HG02623 (cell line): ENCODE data around the gene SLC25A11.
"Not testable (repeated sequence)": the region's sequence is repeated elsewhere in the genome, so short reads cannot be mapped to it uniquely, and the experiment has no call there.

Experiments
- ATAC-seq: cut with Tn5 transposase; IDR thresholded peaks from one replicate; pipeline ENCODE4 v1.9.1; 2021; ENCODE audit warnings: moderate library complexity; ENCODE audit not compliant: unreplicated experiment

SLC25A11 gene

DNA sequence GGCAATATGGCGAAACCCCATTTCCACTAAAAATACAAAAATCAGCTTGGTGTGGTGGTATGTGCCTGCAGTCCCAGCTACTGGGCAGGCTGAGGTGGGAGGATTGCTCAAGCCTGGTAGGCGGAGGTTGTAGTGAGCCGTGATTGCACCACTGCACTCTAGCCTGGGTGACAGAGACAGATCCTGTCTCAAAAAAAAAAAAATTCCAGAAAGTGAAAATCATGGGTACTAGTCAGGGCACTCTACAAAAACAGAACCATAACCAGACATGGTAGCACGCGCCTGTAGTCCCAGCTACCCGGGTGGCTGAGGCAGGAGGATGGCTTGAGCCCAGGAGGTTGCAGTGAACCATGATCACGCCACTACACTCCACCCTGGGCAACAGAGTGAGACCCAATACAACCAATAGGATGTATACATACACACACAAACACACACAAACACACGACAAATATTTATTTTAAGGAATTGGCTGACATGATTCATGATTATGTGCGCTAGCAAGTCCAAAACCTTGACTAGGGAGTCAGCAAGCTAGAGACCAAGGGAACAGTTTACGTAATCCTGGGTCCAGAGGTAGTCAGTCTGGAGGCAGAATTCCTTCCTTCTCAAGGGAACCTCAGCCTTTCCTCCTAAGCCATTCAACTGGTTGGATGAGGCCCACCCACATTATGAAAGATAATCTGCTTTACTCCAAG, 19.3 kb downstream of the SLC25A11 start:
- ATAC-seq, result no peak

DNA sequence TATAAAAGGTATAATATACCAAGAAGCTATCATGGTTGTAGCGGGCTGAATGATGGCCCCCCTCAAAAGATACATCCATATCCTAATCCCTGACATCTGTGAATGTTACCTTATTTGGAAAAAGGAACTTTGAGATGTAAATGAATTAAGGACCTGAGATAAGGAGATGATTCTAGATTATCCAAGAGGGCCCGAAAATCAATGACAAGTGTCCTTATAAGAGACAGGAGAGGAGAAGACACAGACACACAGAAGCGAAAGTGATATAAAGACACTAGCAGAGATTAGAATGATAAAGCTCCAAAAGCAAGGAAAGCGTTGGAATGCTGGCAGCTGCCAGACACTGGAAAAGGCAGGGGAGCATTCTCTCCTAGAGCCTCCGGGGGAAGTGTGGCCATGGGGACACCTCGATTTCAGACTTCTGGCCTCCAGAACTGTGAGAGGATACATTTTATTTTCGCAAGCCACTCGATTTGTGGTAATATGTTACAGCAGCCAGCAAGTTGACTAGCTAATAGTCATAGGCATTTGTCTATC, 20.3 kb downstream of the SLC25A11 start:
- ATAC-seq, result no peak

DNA sequence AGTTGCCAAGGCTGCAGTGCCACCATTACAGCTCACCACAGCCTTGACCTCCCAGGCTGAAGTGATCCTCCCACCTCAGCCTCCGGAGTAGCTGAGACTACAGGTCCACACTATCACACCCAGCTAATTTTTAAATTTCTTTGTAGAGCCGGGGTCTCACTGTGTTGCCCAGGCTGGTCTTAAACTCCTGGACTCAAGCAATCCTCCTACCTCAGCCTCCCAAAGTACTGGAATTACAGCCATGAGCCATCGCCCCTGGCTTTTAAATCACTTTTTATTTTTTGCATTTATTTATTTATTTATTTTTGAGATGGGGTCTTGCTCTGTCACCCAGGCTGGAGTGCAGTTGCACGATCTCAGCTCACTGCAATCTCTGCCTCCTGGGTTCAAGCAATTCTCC, 25.3 kb downstream of the SLC25A11 start:
- ATAC-seq, result not testable (repeated sequence)

DNA sequence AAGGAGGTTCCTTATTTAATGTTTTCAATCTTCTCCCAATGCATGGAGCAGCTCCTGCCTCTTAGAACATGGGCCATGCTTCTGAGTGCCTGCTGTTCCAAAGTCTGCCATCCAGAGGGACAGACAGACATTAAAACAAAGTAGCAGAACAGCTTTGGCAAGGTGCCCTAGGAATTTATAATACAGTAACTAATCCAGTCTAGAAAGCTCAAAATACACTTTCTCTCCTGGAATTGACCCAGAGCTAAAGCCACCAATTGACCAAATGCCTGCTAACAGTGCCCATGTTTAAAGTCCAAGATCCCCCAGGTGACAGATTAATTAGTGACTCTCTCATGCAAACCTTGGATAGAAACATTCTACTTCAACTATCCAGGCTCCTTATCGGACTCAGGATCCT, 25.9 kb downstream of the SLC25A11 start:
- ATAC-seq, result no peak

DNA sequence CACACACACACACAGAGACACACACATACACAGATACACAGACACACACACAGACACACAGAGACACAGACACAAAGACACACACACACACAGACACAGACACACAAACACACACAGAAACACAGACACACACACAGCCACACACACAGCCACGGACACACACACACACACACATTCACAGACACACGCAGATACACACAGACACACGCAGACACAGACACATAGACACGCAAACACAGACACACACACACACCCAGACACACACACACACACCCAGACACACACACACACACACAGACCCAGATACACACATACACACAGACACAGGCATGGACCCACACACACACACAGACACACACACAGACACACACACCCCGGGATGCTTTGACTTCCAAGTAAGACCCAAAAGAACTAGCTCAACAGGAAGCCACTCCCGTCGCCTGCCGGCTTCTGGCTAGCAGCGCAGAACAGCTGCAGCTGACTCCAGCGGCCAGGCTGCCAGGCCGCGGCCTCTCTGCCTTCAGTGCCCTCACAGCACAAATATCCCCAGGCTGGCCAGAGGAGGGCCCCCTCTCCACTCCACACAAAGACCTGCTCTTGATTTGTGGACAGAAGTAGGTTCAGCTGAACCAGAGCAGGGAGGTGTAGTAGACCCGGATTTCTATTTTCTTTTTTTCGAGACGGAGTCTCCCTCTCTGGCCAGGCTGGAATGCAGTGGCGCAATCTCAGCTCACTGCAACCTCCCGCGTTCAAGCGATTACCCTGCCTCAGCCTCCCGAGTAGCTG, 30.9 kb downstream of the SLC25A11 start:
- no peak for ATAC-seq

DNA sequence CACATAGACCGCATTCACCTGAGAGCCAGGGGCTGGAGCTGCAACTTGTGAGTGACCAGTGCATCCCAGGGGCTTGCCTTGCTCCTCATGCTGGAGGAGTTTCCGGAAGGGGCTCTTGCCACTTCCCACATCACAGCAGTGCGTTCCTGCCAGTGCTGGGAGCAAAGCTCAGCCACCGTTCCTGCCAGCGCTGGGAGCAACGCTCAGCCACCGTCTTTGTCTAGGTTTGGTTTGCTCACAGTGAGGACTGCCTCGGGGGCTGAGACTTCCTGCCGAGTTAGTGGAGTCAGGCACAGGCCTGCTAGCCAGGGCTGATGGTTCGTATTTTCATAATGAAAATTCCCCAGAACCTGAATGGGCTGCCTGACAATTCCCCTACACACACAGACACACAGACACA, 31.5 kb downstream of the SLC25A11 start:
- no peak for ATAC-seq

DNA sequence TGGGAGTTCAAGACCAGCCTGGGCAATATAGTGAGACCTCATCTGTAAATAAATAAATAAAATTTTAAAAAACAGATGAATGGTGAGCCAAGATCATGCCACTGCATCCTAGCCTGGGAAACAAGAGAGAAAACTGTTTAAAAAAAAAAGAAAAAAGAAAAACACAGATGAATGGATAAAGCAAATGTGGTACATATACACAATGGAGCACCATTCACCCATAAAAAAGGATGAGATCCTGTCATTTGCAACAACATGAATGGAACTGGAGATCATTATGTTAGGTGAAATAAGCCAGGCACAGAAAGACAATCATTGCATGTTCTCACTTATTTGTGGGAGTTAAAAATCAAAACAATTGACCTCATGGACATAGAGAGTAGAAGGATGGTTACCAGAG, 33.2 kb downstream of the SLC25A11 start:
- not testable (repeated sequence) for ATAC-seq

DNA sequence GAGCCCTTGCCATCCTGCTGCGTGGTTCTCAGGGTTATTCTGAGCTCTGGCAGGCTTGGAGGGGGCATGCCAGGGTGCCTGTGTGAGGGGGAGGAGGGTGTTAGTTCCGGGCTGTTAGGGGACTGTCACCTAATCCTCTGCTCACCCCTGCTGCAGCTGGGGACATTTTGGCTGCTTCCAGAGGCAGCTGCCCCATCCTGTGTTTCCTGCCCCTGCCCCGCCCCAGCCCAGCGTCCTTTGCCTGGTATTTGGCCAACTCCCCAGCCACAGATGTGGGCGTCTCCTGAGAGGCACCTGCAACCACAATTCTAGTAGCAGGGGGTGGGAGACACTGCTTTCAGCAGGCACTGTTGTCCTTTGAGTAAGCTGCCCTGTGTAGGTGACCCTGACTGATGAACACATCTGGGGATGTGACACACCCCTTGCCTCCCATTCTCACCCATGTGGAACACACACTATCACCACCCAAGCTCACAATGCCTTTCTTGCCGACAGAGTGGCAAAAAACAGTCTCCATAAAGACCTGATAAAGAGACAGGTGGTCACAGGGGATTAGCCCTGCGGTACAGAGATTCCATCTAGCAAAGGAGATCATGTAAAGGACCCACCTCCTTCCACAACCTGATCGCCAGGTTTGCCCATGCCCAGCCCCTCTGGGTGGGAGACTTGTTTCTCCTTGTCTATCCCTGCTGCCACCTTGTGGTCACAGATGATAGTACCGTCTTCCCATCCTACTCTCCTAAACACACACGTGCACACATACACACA, 36.6 kb downstream of the SLC25A11 start, which contains the start of gene CHRNE:
Gene CHRNE (minus strand): TSS at position 48 of the 768 bp plus-strand sequence. CDS start 35 bp downstream, at position 13.
- ATAC-seq, result no peak

DNA sequence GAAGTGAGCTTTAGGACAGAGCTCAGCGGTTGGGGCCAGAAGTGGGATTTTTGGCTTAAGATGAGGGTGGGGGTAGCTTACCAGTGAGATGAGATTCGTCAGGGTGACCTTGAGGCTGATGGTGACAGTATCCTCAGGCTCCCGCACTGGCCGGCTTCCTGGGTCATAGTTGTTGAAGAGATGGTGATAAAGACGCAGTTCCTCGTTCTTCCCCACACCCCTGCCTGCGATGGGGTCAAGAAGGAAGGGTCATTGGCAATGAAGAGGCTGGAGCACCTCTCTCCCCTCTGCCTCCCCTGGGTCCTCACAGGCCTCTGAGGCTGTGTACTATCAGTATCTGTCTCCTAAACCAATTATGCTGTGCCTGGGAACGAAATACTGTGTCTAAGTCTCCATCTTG, 37.3 kb downstream of the SLC25A11 start:
- no peak for ATAC-seq

DNA sequence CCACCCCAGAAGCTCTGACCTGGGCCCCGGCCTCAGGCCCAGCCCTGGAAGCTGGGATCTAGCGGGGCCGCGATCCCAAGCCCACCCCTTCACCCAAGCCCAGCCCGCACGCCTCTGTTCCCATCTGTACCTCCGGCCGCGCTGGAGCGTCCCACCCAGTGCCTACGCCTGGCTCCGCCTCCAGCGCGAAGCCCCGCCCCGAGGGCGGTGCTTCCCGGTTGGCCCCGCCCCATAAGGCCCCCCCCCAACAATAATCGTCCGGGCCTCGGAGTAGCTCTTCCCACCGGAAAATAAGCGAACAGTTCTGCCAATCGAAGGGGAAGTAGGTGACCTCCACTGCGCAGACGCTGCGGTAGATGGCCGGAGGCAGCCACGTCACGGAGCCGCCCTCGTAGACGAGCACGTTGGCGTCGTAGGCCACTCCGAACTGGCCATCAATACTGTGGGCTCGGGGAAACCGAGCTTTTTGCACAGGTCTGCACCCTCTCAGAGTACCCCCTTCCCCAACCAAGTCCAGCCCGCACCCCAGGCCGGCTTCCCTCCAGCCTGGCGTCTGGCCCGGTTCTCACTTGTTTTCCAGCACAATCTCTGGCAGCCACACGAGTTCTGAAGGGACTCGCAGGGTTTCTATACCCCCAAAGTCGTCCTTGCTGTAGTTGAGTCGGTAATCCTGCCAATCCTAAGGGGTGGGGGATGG, 38.0 kb downstream of the SLC25A11 start:
- no peak for ATAC-seq

DNA sequence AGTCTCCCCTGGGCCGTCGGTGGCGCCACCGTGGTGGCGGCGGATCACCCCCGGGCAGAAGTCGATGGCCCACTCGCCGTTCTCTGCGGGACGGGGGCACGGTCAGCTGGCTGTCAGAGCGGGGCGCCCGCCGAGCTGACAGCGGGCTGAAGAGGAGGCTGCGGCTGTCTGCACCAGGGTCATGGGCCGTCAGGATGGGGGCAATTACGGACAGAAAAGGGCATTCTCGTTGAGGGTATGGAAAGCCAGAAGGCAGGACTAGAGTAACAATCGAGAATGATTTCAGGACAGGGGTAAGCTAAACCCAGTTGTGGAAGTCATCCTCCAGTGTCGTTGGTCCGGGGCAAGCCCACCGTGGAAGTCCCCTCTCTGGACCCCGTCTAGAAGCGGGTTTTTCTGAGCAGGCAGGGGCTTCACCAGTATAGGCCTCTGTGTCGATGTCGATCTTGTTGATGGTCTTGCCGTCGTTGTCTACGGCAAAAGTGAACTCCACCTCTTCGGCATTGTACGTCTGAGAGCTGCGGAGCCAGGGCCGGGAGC, 38.7 kb downstream of the SLC25A11 start:
- ATAC-seq, result no peak

DNA sequence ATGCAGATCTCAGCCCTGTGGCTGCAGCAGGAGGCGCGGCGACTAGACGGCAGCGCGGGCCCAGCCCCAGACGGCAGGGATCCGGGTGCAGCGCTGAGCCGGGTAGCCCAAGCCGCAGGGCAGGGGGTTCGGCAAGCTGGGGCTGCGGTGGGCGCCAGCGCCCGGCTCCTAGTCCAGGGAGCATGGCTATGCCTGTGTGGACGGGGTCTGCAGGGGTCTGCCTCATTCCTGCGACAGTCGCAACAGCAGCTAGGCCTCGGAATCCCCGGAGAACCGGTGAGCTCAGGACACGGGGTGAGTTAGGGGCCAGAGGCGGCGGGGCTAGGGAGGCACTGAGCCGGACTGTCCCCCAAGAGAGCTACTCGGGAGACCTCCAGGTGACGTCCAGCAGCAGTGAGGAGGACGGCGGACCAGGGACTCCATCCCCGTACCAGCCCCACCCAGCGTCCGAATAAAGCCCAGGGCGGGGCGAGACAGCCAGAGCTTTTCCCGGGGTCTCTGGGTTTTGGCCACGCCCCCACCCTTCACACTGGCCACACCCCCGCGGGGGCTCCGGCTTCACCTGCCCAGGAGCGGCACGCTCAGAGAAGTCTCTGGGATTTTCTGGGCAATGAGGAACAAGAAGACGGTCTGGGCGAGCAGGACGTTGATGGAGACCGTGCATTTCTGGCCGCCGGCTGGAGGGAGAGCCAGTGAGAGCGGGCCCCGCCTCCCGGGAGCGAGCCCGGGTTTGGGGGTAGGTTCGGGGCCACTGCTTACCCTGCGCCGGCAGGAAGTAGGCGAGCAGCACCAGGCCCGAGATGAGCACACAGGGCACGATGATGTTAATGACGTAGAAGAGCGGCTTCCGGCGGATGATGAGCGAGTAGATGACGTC, 39.4 kb downstream of the SLC25A11 start:
- ATAC-seq, result no peak

DNA sequence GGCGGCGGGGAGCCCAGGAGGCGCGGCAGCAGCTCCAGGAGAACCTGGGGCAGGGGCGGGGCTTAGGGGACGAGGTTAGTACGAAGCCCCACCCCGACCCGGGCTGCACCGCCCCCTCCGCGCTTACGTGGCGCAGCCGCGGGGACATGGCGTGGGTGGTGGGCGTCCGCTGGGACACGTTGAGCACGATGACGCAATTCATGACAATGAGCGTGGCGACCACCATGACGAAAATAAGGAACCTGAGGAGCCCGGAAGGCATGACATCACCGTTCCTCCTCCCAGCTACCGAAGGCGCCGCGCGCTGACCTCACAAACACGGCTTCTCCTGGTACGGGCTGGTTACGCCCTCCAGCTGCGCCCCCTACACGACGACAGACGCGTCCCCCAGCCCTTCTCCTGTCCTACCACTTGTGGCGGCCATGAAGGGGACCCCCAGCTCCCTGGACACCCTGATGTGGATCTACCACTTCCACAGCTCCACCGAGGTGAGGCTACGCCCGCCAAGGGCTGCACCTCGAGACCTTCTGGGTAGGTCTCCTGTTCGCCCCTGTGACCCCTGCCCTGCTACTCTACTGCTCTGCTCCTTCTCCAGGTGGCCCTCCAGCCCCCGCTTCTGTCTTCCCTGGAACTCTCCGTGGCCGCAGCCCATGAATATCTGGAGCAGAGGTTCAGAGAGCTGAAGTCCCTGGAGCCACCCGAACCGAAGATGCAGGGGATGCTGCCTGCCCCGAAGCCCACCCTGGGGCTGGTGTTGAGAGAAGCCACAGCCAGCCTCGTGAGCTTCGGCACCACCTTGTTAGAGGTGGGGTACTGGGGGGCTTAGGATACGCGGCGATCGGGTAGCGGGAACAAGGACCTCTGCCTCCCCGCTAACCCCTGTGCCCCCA, 40.3 kb downstream of the SLC25A11 start, which contains the start of gene C17orf107:
Gene C17orf107 (plus strand): TSS at position 196 of the 890 bp plus-strand sequence. CDS start 227 bp downstream, at position 423.
- ATAC-seq, result no peak

DNA sequence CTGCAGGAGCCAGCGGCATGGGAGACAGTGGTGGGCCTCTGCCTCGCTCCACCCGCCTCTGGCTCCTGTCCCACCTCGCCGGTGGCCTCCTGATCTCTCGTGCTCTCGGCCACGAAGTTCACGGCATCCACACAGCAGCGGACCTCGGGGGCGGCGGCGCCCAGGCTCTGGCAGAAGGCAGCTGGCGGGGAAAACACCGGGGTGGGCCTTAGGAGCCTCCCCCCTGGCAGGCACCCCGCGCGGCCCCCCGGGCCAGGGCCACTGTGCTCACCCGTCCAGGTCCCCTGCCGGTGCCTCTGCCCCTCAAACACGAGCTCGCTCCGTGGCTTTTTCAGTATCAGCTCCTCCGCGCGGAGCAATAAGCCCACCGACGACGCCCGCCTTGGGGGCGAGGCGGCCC, 40.9 kb downstream of the SLC25A11 start:
- no peak for ATAC-seq

DNA sequence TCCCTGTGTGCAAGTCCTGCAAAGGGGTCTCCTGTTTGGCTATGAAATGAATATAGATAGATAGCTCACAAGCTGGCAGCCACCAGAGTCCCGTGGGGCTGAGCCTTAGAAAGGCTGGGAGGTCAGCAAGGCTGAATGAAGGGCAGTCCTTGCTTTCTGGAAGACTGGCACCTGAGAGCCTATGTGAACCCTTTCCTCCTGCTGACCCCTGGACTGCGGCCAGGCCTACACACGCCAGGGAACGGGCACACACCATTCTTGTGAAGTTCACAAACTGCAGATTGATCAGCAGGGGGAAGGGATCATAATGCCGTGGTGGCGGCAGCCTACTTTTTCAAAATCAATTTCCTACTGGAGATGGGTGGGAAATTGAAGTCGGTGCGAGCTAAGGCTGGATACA, 41.5 kb downstream of the SLC25A11 start:
- ATAC-seq, result no peak

DNA sequence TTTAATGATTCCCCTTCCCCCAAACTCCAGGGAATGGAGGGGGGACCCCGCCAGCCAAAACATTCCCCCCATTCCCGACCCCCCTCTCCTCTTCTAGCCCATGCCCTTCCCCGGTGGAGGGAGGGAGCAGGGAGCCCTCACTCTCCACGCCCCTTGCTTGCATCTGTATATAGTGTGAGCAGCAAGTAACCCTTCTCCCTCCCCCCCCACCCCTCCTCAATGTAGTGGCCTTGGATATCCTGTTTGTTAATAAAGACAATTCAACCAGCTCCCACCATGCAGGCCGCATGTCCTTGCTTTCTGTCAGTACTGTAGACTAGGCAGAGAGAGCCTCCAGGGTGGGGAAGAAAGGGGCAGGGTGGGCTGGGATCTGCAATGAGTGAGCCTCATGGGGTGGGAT, 42.1 kb downstream of the SLC25A11 start:
- ATAC-seq, result no peak

DNA sequence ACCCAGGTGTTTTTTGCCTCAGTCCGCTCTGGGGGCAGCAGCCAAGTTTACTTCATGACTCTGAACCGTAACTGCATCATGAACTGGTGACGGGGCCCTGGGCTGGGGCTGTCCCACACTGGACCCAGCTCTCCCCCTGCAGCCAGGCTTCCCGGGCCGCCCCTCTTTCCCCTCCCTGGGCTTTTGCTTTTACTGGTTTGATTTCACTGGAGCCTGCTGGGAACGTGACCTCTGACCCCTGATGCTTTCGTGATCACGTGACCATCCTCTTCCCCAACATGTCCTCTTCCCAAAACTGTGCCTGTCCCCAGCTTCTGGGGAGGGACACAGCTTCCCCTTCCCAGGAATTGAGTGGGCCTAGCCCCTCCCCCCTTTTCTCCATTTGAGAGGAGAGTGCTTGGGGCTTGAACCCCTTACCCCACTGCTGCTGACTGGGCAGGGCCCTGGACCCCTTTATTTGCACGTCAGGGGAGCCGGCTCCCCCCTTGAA, 42.6 kb downstream of the SLC25A11 start:
- no peak for ATAC-seq
